LNCaP clone FGC (cell line): ENCODE measurements around the gene PADI1.

Experiments used
- DNase-seq: peaks from one replicate; pipeline ENCODE4 v3.0.0-alpha.2; 2011; ENCODE audit warnings: low read depth
- H3K4me3 ChIP-seq: 2 replicates; pipeline ENCODE4 v1.5.1; 2011; ENCODE audit warnings: mild to moderate bottlenecking, low read depth, low read length, control low read depth
- CTCF ChIP-seq: IDR thresholded peaks from 2 replicates; pipeline ENCODE4 v1.5.1; 2012; ENCODE audit warnings: mild to moderate bottlenecking; ENCODE audit not compliant: control insufficient read depth, insufficient read depth; ENCODE audit errors: extremely low read depth

PADI1 gene

GRCh38 chr1:17187051-17187450 lies 17.9 kb upstream of the PADI1 start:
- no peak for DNase-seq
- no peak for TF ChIP-seq CTCF

DNA sequence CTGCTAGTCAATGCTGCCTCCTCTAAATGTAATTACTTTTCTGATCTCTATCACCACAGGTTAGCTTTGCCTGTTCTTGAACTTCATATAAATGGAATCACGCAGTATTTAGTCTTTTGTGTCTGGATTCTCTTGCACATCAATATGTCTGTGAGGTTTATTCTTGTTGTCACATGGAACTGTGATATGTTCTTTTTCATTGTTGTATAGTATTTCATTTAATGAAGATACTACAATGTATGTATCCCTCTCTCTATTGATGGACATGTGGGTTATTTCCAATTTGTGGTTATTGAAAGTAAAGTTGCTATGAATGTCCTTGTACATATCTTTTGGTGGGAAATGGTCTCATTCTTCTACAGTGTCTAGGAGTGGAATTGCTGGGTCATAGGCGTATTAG lies 16.7 kb upstream of the PADI1 start:
- no peak for TF ChIP-seq CTCF
- H3K4me3 ChIP-seq = no peak overlapping the region
- no peak for DNase-seq

More at GRCh38 chr1:17187051-17187450, 17.9 kb upstream of the PADI1 start:
- no peak overlapping the region for H3K4me3 ChIP-seq

DNA sequence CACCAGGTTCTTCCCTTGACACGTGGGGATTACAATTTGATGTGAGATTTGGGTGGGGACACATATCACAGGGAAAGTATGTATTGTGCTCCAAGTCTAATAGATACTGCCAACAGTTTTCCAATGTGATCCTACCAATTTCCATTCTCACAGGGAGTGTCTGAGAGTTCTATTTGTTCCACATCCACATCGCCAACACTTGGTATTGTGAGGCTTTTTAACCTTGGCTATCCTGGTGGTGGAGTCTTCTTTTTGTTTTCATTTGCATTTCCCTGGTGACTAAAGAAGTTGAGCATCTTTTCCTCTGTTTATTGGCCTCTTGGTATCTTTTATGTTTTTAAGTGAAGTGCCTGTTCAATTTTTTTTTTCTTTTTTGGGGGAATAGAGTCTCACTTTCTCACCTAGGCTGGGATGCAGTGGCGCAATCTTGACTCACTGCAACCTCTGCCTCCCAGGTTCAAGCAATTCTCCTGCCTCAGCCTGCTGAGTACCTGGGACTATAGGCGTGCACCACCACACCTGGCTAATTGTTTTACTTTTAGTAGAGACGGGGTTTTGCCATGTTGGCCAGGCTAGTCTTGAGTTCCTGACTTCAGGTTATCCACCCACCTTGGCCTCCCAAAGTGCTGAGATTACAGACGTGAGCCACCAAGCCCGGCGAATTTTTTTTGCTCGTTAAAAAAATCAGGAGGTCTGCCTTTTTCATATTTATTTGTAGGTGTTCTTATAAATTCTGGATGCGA lies 15.9 kb upstream of the PADI1 start:
- H3K4me3 ChIP-seq = no peak overlapping the region
- no peak for DNase-seq
- TF ChIP-seq CTCF = no peak

GRCh38 chr1:17189632-17189990 lies 15.3 kb upstream of the PADI1 start:
- H3K4me3 ChIP-seq = no peak overlapping the region
- no peak for TF ChIP-seq CTCF
- DNase-seq = no peak

DNA sequence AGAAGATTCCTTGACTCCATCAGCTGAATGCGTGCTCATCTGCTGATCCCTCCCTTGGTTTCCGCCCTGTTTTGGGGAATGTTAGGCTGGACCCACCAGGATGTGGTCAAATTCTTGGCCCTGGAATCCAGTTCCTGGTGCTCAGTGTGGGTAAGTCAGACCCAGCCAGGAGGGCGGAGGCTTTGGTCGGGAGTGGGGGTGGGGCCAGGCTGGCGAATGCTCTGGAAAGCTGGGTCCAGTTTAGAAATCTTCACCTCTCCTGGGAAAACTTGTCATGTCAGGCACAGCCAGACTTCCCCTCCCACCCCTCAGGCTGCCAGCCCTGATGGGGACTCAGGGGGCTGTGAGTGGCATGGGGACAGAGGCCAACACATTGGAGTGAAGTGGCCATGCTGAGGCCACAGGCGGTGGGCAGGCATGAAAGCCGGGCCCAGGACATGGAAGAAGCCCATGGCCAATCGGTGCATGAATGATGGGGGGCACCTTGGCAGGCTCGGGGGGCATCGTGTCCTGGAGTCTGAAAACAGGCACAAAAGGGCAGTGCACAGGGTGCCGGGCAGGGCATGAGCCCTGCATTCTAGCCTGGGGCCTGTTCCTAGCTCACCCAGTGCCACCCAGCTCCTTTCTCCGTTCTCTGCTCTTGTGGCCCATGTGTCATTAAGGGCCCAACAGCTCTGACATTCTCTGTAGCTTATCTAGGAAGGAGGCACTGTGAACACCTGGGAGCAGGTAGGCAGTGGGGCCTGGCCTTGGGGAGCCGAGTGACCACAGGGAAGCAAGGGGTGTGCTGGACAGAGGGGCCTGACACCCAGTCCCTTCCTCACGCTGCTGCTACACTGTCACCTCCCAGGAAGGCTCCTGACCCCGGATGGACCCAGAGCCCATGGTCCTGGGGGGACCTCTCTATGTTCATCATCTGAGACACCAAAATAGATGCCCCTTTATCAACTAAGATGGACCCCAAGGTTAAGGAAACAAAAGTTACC lies 14.6 kb upstream of the PADI1 start:
- TF ChIP-seq CTCF = no peak
- H3K4me3 ChIP-seq = no peak overlapping the region
- DNase-seq = no peak

DNA sequence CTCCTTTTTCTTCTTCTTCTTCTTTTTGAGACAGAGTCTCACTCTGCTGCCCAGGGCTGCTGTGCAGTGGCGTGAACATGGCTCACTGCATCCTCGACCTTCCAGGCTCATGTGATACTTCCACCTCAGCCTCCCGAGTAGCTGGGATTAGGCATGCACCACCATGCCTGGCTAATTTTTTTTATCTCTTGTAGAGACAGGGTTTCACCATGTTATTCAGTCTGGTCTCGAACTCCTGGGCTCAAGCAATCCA lies 13.0 kb upstream of the PADI1 start:
- DNase-seq = no peak
- TF ChIP-seq CTCF = no peak

More for the DNA sequence above, 13.0 kb upstream of the PADI1 start:
- no peak overlapping the region for H3K4me3 ChIP-seq
